Osteocyte (in vitro differentiated cells): ENCODE measurements around the gene NFIB. TPM values are rescaled to one million over a fixed set of nuclear protein-coding genes. Genes with fewer than 3 reads are reported as not detected.

Experiments used
- DNase-seq: peaks from one replicate; pipeline ENCODE4 v3.0.0; 2021; ENCODE audit warnings: mixed read lengths; ENCODE audit not compliant: unreplicated experiment; ENCODE audit errors: extremely low spot score
- H3K27ac Mint-ChIP-seq: one replicate; pipeline ENCODE4 v1.8.0; 2021; ENCODE audit warnings: mild to moderate bottlenecking, mixed read lengths; ENCODE audit not compliant: unreplicated experiment
- H3K27me3 Mint-ChIP-seq: one replicate; pipeline ENCODE4 v1.8.0; 2021; ENCODE audit warnings: mixed read lengths; ENCODE audit not compliant: unreplicated experiment
- H3K36me3 Mint-ChIP-seq: one replicate; pipeline ENCODE4 v1.8.0; 2021; ENCODE audit warnings: mixed read lengths; ENCODE audit not compliant: unreplicated experiment
- H3K4me1 Mint-ChIP-seq: one replicate; pipeline ENCODE4 v1.8.0; 2021; ENCODE audit warnings: mixed read lengths; ENCODE audit not compliant: unreplicated experiment
- H3K4me3 Mint-ChIP-seq: one replicate; pipeline ENCODE4 v1.8.0; 2021; ENCODE audit warnings: mild to moderate bottlenecking, moderate library complexity, mixed read lengths; ENCODE audit not compliant: unreplicated experiment
- H3K9me3 Mint-ChIP-seq: one replicate; pipeline ENCODE4 v1.8.0; 2021; ENCODE audit warnings: mixed read lengths; ENCODE audit not compliant: unreplicated experiment
- CTCF ChIP-seq: fragments of 200-600 bp; sonication (generic); IDR thresholded peaks from 2 replicates; pipeline ENCODE4 v1.5.0; 2021; ENCODE audit warnings: antibody characterized with exemption, mild to moderate bottlenecking, moderate library complexity
- total RNA-seq: library from RNA; stranded (reverse); gene quantifications from 2 replicates; pipeline ENCODE4 v1.2.1, GENCODE V29; 2021

The NFIB gene
- total RNA-seq, 1 donor from 2014 or later = 36.1 TPM

- no peak for DNase-seq
- Mint-ChIP-seq H3K27me3 (peaks cover 56% of the 10 kb centered on the region), H3K36me3 (no peaks in the 10 kb centered on the region), H3K4me1 (peaks cover 49% of the 10 kb centered on the region), H3K9me3 (no peaks in the 10 kb centered on the region), H3K4me3 (no peak overlapping the region), H3K27ac (no peak overlapping the region)
- TF ChIP-seq CTCF = no peak
Measured at GRCh38 chr9:14350349-14350728, 36.4 kb upstream of the NFIB start.

GRCh38 chr9:14349447-14350348, 35.8 kb upstream of the NFIB start:
- DNase-seq = no peak
- no peak overlapping the region for H3K4me3 Mint-ChIP-seq
- H3K27ac Mint-ChIP-seq = no peak overlapping the region

GRCh38 chr9:14349146-14349446, 35.2 kb upstream of the NFIB start:
- Mint-ChIP-seq H3K4me1 (peaks cover 51% of the 10 kb centered on the region), H3K27ac (no peak overlapping the region), H3K36me3 (no peaks in the 10 kb centered on the region), H3K4me3 (peak overlapping the region; percentile 74), H3K27me3 (peaks cover 56% of the 10 kb centered on the region), H3K9me3 (no peaks in the 10 kb centered on the region)
- TF ChIP-seq CTCF = no peak
- DNase-seq = no peak

More at GRCh38 chr9:14349447-14350348, 35.8 kb upstream of the NFIB start:
- Mint-ChIP-seq H3K36me3 (no peaks in the 10 kb centered on the region), H3K9me3 (no peaks in the 10 kb centered on the region), H3K4me1 (peaks cover 51% of the 10 kb centered on the region), H3K27me3 (peaks cover 56% of the 10 kb centered on the region)
- no peak for TF ChIP-seq CTCF

GRCh38 chr9:14348373-14349145, 34.6 kb upstream of the NFIB start:
- H3K4me1 Mint-ChIP-seq = peaks cover 48% of the 10 kb centered on the region
- H3K27me3 Mint-ChIP-seq = peaks cover 56% of the 10 kb centered on the region
- no peaks in the 10 kb centered on the region for H3K36me3 Mint-ChIP-seq
- H3K4me3 Mint-ChIP-seq = peak overlapping the region; percentile 74
- no peaks in the 10 kb centered on the region for H3K9me3 Mint-ChIP-seq
- no peak for DNase-seq
- H3K27ac Mint-ChIP-seq = no peak overlapping the region
- no peak for TF ChIP-seq CTCF

GRCh38 chr9:14348123-14348372, 34.1 kb upstream of the NFIB start:
- peaks cover 56% of the 10 kb centered on the region for H3K27me3 Mint-ChIP-seq
- H3K9me3 Mint-ChIP-seq = no peaks in the 10 kb centered on the region
- H3K4me1 Mint-ChIP-seq = peaks cover 45% of the 10 kb centered on the region
- no peak for TF ChIP-seq CTCF
- H3K4me3 Mint-ChIP-seq = peak overlapping the region; percentile 74
- no peak overlapping the region for H3K27ac Mint-ChIP-seq
- DNase-seq = no peak
- no peaks in the 10 kb centered on the region for H3K36me3 Mint-ChIP-seq
